Prostate gland (tissue), 2 donors: ENCODE data around the gene CD200R1L. TPM values are rescaled to one million over a fixed set of nuclear protein-coding genes. Genes with fewer than 3 reads are reported as not detected.

ENCODE experiments used
- DNase-seq: peaks from one replicate; pipeline ENCODE4 v3.0.0-alpha.2; 2019; ENCODE audit warnings: low spot score
- H3K27ac ChIP-seq, 2 donors: fragments of 200-600 bp; sonication (generic); 2 replicates each; pipeline ENCODE4 v1.5.1; 2017 to 2019
- H3K27me3 ChIP-seq: fragments of 200-600 bp; sonication (generic); replicated peaks from 2 replicates; pipeline ENCODE4 v1.5.1; 2019; ENCODE audit not compliant: insufficient read depth
- H3K36me3 ChIP-seq, 2 donors: fragments of 200-600 bp; sonication (generic); 1 replicate in 1 of 2; 2 replicates in 1 of 2; pipeline versions ENCODE4 v1.5.1 to v1.8.1; 2017 to 2019
- H3K4me1 ChIP-seq: fragments of 200-600 bp; sonication (generic); replicated peaks from 2 replicates; pipeline ENCODE4 v1.5.1; 2019
- H3K4me3 ChIP-seq, 2 donors: fragments of 200-600 bp; sonication (generic); 2 replicates each; pipeline ENCODE4 v1.5.1; 2017 to 2019
- H3K9me3 ChIP-seq: fragments of 200-600 bp; sonication (generic); 2 replicates; pipeline ENCODE4 v1.5.1; 2017
- CTCF ChIP-seq, 4 experiments: fragments of 200-600 bp in 2 of 4; fragments of 450-650 bp in 2 of 4; sonication (generic) in 2 of 4; IDR thresholded peaks; 1 replicate in 3 of 4; 2 replicates in 1 of 4; pipeline ENCODE4 v1.5.1; 2016 to 2019; ENCODE audit warnings: antibody characterized with exemption in 4 of 4, mild to moderate bottlenecking in 2 of 4, moderate library complexity in 2 of 4
- POLR2A ChIP-seq: fragments of 450-650 bp; IDR thresholded peaks from one replicate; pipeline ENCODE4 v1.6.1; 2016; ENCODE audit warnings: antibody characterized with exemption, mild to moderate bottlenecking
- POLR2AphosphoS5 ChIP-seq: sonication (generic); formaldehyde crosslinking; IDR thresholded peaks from one replicate; pipeline ENCODE4 v1.6.1; 2017; ENCODE audit warnings: antibody characterized with exemption
- WGBS: methylation state at CpG from one replicate; pipeline ENCODE4 v1.1.5; 2018; 5-methylcytosine and 5-hydroxymethylcytosine counted together
- intact Hi-C: fragments of 100-400 bp; cut with DNase I; formaldehyde crosslinking; loops from one replicate; pipeline ENCODE4 v1.14.2; 2022
- total RNA-seq, 2 donors: library from RNA; depleted of rRNA; stranded (reverse); fragments of >200 nt; gene quantifications; one replicate each; pipeline ENCODE4 v1.1.0, GENCODE V29; 2016

The CD200R1L gene
- total RNA-seq, 2 donors from 2014 or later, result not detected

- no peaks in the 10 kb centered on the region for H3K4me1 ChIP-seq
- H3K4me3 ChIP-seq, result no peak overlapping the region
- no peak for TF ChIP-seq POLR2A
- TF ChIP-seq CTCF (IDR thresholded peaks at IDR 0.05), result no peak
- no peak for TF ChIP-seq POLR2AphosphoS5
- no peaks in the 10 kb centered on the region for H3K36me3 ChIP-seq
- no peak for DNase-seq
- WGBS, result 76% methylated on average over 5 of the region's 5 CpGs
- intact Hi-C loops, result no loop called here
- H3K27me3 ChIP-seq, result no peaks in the 10 kb centered on the region
- H3K27ac ChIP-seq, result no peak overlapping the region
- no peaks in the 10 kb centered on the region for H3K9me3 ChIP-seq
Measured at GRCh38 chr3:112806903-112807302, 39.8 kb downstream of the CD200R1L start.

GRCh38 chr3:112805126-112805525, 41.5 kb downstream of the CD200R1L start:
- 77% methylated on average over 5 of the region's 5 CpGs for WGBS

GRCh38 chr3:112804021-112804420, 42.6 kb downstream of the CD200R1L start:
- no peaks in the 10 kb centered on the region for H3K9me3 ChIP-seq
- 100% methylated on average over 1 of the region's 1 CpG for WGBS
- no peaks in the 10 kb centered on the region for H3K4me1 ChIP-seq
- no peak overlapping the region for H3K4me3 ChIP-seq
- no peak for TF ChIP-seq POLR2AphosphoS5
- intact Hi-C loops, result no loop called here
- H3K36me3 ChIP-seq, result no peaks in the 10 kb centered on the region
- no peak overlapping the region for H3K27ac ChIP-seq
- H3K27me3 ChIP-seq, result no peaks in the 10 kb centered on the region
- DNase-seq, result no peak

More at GRCh38 chr3:112805126-112805525, 41.5 kb downstream of the CD200R1L start:
- no peaks in the 10 kb centered on the region for H3K27me3 ChIP-seq
- no peaks in the 10 kb centered on the region for H3K9me3 ChIP-seq
- no peaks in the 10 kb centered on the region for H3K36me3 ChIP-seq
- H3K4me3 ChIP-seq, result no peak overlapping the region
- no peak overlapping the region for H3K27ac ChIP-seq
- TF ChIP-seq CTCF (IDR thresholded peaks at IDR 0.05) (no peak), POLR2AphosphoS5 (no peak), POLR2A (no peak)
- no peak for DNase-seq
- no peaks in the 10 kb centered on the region for H3K4me1 ChIP-seq
- intact Hi-C loops, result no loop called here

GRCh38 chr3:112803467-112803866, 43.2 kb downstream of the CD200R1L start:
- no peaks in the 10 kb centered on the region for H3K36me3 ChIP-seq
- WGBS, result 74% methylated on average over 2 of the region's 2 CpGs
- no peaks in the 10 kb centered on the region for H3K4me1 ChIP-seq
- TF ChIP-seq CTCF (IDR thresholded peaks at IDR 0.05), result no peak
- no peaks in the 10 kb centered on the region for H3K27me3 ChIP-seq
- intact Hi-C loops, result no loop called here
- DNase-seq, result no peak
- no peak overlapping the region for H3K27ac ChIP-seq
- no peaks in the 10 kb centered on the region for H3K9me3 ChIP-seq
- H3K4me3 ChIP-seq, result no peak overlapping the region

- Histone ChIP-seq H3K4me3 (no peak overlapping the region), H3K9me3 (no peaks in the 10 kb centered on the region), H3K36me3 (no peaks in the 10 kb centered on the region), H3K4me1 (no peaks in the 10 kb centered on the region), H3K27me3 (no peaks in the 10 kb centered on the region), H3K27ac (no peak overlapping the region)
- DNase-seq, result no peak
- no peak for TF ChIP-seq POLR2A
- no peak for TF ChIP-seq CTCF (IDR thresholded peaks at IDR 0.05)
- intact Hi-C loops, result no loop called here
Measured at GRCh38 chr3:112802338-112802737, 44.3 kb downstream of the CD200R1L start.
